Activated CD8-positive, alpha-beta memory T cell treated with anti-CD3 and anti-CD28 coated beads, Interleukin-2, amount 50 U/mL, for 4 hours (primary cell): ENCODE data around the gene CBR1.

Experiments
- DNase-seq: peaks from one replicate; pipeline ENCODE4 v3.0.0-alpha.2; 2020

Gene CBR1

GRCh38 chr21:36120304-36120888 is 50.6 kb downstream of the CBR1 start:
- DNase-seq, result no peak
